ENCODE data around the gene GSTO2.
A peak's percentile ranks its signal among the peaks of the same experiment; 100 is the strongest.

Gene GSTO2

GRCh38 chr10:104291439-104291951, 22.5 kb downstream of the GSTO2 start:
- in situ Hi-C loops (cut with MboI; ENCODE audit: low sequenced_read_pairs, unreplicated experiment) = no loop called here
- TF ChIP-seq CTCF (IDR thresholded peaks at IDR 0.05; ENCODE audit: borderline replicate concordance, control extremely low read depth, extremely low read depth, insufficient read depth, missing control alignments) = peak; percentile 99
- peak; percentile 91 for DNase-seq (ENCODE audit: low spot score)

GRCh38 chr10:104293011-104293410, 24.0 kb downstream of the GSTO2 start:
- in situ Hi-C loops (cut with MboI; ENCODE audit: low sequenced_read_pairs, unreplicated experiment) = no loop called here
- DNase-seq (ENCODE audit: low spot score) = no peak
- no peak for TF ChIP-seq CTCF (IDR thresholded peaks at IDR 0.05; ENCODE audit: borderline replicate concordance, control extremely low read depth, extremely low read depth, insufficient read depth, missing control alignments)

- in situ Hi-C loops (cut with MboI; ENCODE audit: low sequenced_read_pairs, unreplicated experiment) = no loop called here
- no peak for TF ChIP-seq CTCF (IDR thresholded peaks at IDR 0.05; ENCODE audit: borderline replicate concordance, control extremely low read depth, extremely low read depth, insufficient read depth, missing control alignments)
- DNase-seq (ENCODE audit: low spot score) = no peak
Observed at GRCh38 chr10:104293781-104294321, 24.9 kb downstream of the GSTO2 start.

GRCh38 chr10:104296687-104297436, 27.9 kb downstream of the GSTO2 start:
- in situ Hi-C loops (cut with MboI; ENCODE audit: low sequenced_read_pairs, unreplicated experiment) = no loop called here
- no peak for TF ChIP-seq CTCF (IDR thresholded peaks at IDR 0.05; ENCODE audit: borderline replicate concordance, control extremely low read depth, extremely low read depth, insufficient read depth, missing control alignments)
- DNase-seq (ENCODE audit: low spot score) = no peak

- in situ Hi-C loops (cut with MboI; ENCODE audit: low sequenced_read_pairs, unreplicated experiment) = no loop called here
- no peak for TF ChIP-seq CTCF (IDR thresholded peaks at IDR 0.05; ENCODE audit: borderline replicate concordance, control extremely low read depth, extremely low read depth, insufficient read depth, missing control alignments)
- DNase-seq (ENCODE audit: low spot score) = peak; percentile 35
Observed at GRCh38 chr10:104297697-104298660, 29.0 kb downstream of the GSTO2 start.

Measured in GM13976 (cell line).